ENCODE measurements around the gene BMP4.

The BMP4 gene

DNA sequence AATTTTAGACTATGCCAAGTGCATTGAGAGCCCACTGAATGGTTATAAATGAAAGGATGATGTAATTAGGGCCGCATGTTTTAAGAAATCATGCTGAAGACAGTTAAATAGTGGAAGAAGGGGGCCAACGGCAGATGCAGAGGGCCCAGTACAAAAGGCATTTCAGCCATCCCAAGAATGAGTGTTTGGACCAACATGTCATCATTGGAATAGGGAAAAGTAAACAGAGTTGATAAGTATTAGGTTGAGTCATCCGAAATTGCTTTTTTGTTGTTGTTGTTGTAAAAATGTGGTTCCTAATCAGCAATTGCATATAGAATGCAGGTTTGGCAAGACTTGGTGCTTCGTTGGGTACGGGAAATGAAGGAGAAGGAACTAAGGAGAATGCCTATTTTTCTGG, 29.5 kb downstream of the BMP4 start:
- Mint-ChIP-seq H3K4me3 (no peak overlapping the region), H3K9me3 (peaks cover 6% of the 10 kb centered on the region), H3K27me3 (peaks cover 10% of the 10 kb centered on the region), H3K36me3 (ENCODE audit: insufficient read depth) (no peaks in the 10 kb centered on the region), H3K27ac (ENCODE audit: low read depth) (no peak overlapping the region), H3K4me1 (no peaks in the 10 kb centered on the region)
- ATAC-seq (replicated peaks; ENCODE audit: extremely low read depth, poor library complexity, severe bottlenecking) (no peak), DNase-seq (ENCODE audit: low spot score in 2 of 2) (no peak)

DNA sequence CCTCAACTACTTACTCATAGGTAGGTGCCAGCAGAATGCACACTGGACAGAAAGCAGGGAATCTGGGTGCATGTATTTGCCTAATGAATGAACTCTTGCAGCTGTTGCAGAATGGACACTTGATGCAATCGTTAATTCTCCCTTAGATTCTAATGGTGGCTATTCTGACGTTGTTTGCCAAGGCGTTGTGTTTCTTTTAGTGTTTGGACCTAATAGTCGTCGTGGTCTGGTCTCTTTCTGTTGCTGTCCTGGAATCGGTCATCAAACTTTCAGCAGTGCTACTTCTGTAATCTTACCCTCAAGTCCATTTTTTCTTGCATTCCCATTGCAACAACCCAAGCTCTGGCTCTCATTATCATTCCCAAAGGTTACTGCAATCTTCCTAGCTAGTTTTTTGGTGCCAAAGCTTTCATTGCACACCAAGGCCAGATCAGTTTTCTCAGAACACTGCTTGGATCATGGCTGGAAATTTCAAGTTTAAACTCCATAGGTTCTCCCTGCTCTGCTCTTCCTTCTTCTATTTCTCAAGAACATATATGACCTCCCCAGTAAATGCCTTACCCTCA, 31.3 kb downstream of the BMP4 start:
- Mint-ChIP-seq H3K36me3 (ENCODE audit: insufficient read depth) (no peaks in the 10 kb centered on the region), H3K9me3 (peaks cover 6% of the 10 kb centered on the region), H3K4me3 (no peak overlapping the region), H3K27me3 (peaks cover 12% of the 10 kb centered on the region), H3K4me1 (no peaks in the 10 kb centered on the region), H3K27ac (ENCODE audit: low read depth) (no peak overlapping the region)
- DNase-seq (ENCODE audit: low spot score in 2 of 2) (no peak), ATAC-seq (replicated peaks; ENCODE audit: extremely low read depth, poor library complexity, severe bottlenecking) (no peak)

DNA sequence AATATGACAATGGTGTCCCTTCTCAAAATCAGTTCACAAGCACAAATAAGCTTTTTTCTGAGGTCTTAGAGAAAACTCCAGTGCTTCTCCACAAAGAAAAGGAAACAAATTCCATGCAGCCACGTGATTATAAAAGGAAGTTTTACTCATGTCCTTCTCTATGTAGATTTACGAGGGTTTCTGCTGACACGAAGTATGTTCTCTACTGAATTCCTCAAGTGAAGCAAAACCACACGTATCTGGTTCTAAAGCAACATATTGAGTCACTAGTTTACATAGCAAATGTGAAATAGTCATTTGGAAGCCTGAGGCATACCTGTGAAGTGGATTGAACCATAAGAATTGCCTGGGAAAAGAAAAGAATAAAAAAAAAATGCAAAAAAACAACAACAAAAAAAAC, 31.9 kb downstream of the BMP4 start:
- H3K4me1 Mint-ChIP-seq, result no peaks in the 10 kb centered on the region
- no peak for ATAC-seq (replicated peaks; ENCODE audit: extremely low read depth, poor library complexity, severe bottlenecking)

DNA sequence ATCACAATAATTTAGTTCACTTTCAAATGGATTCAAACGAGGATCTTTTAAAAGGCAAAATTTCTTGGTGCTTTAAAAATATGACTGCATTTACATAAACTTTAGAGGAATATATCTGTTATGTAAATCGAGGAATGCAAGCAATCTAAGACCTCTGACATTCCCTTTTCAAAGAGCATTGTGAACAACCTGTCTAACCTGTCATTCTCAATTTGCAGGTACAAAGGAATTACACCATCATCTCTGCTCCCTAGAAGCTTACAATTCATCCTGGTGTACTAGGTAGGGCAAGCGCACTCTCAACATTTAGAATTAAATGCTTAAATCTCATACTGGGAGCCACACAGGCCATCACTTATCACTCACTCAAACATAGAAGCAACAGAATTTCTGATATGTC, 35.6 kb downstream of the BMP4 start:
- H3K4me1 Mint-ChIP-seq, result no peaks in the 10 kb centered on the region
- DNase-seq (ENCODE audit: low spot score in 2 of 2), result no peak
- no peak overlapping the region for H3K27ac Mint-ChIP-seq (ENCODE audit: low read depth)
- no peak overlapping the region for H3K4me3 Mint-ChIP-seq
- H3K9me3 Mint-ChIP-seq, result peaks cover 6% of the 10 kb centered on the region
- H3K27me3 Mint-ChIP-seq, result peaks cover 12% of the 10 kb centered on the region
- ATAC-seq (replicated peaks; ENCODE audit: extremely low read depth, poor library complexity, severe bottlenecking), result no peak
- H3K36me3 Mint-ChIP-seq (ENCODE audit: insufficient read depth), result no peaks in the 10 kb centered on the region

More for the DNA sequence above, 31.9 kb downstream of the BMP4 start:
- Mint-ChIP-seq H3K9me3 (peaks cover 6% of the 10 kb centered on the region), H3K36me3 (ENCODE audit: insufficient read depth) (no peaks in the 10 kb centered on the region), H3K27ac (ENCODE audit: low read depth) (no peak overlapping the region), H3K27me3 (peaks cover 12% of the 10 kb centered on the region), H3K4me3 (no peak overlapping the region)
- no peak for DNase-seq (ENCODE audit: low spot score in 2 of 2)

DNA sequence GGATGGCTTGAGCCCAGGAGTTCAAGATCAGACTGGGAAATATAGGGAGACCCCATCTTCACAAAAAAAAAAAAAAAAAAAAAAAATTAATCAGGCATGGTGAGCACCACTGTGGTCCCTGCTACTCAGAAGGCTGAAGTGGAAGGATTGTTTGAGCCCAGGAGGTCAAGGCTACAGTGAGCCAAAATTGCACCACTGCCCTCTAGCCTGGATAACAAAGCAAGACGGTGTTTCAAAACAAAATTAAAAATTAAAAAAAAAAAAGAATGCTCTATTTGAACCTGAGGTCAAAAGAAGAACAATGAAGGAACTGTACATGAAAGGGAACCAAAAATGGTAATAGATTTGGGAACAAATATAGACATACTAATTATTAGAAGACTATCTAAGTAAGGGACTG, 40.4 kb downstream of the BMP4 start:
- Mint-ChIP-seq H3K27ac (ENCODE audit: low read depth) (no peak overlapping the region), H3K4me1 (no peaks in the 10 kb centered on the region), H3K9me3 (peaks cover 8% of the 10 kb centered on the region), H3K27me3 (no peaks in the 10 kb centered on the region), H3K4me3 (no peak overlapping the region), H3K36me3 (ENCODE audit: insufficient read depth) (no peaks in the 10 kb centered on the region)
- DNase-seq (ENCODE audit: low spot score in 2 of 2) (no peak), ATAC-seq (replicated peaks; ENCODE audit: extremely low read depth, poor library complexity, severe bottlenecking) (no peak)

DNA sequence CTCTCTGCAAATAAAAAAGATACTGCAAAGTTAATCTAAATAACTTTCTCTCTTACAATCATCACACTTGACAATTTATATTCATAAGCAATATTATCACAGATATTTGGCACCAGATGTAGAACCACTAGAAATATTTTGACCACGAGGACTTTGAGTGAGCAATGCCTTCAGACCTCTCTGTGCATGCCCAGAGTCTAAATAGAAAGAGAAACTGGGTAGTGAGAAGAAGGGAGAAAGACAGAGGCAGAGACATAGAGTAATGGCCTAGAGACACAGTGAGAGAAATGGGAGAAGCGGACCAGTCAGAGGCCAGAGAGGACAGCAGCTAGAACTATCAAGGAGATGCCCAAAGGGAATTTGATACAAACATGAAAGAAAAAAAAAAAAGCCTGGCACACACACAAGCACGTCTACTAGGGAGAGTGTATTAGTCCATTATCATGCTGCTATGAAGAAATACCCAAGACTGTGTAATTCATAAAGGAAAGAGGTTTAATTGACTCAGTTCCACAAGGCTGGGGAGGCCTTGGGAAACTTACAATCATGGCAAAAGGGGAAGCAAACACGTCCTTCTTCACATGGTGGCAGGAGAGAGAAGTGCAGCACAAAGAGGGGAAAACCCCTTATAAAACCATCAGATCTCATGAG, 41.1 kb downstream of the BMP4 start:
- no peak for DNase-seq (ENCODE audit: low spot score in 2 of 2)
- H3K9me3 Mint-ChIP-seq, result peaks cover 8% of the 10 kb centered on the region

DNA sequence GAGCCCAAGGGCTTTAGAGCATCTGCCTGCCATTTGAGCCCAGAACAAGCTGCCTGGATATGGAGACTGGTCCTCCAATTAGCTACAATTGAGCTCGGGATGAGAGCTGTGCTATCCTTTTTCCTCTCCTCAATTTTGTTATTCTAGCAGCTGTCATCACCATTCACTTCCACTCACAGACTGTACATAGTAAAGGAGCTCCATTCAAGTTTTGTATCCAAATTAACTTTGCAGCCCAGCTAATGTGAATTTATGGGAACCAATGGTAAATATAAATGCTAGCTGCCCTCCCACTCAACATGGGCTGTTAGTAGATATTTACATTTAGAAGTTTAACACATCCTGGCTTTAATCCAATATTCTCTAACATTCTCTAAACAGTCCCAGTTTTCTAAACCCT, 44.6 kb downstream of the BMP4 start:
- DNase-seq (ENCODE audit: low spot score in 2 of 2) (no peak), ATAC-seq (replicated peaks; ENCODE audit: extremely low read depth, poor library complexity, severe bottlenecking) (no peak)
- H3K4me3 Mint-ChIP-seq, result no peak overlapping the region
- no peaks in the 10 kb centered on the region for H3K4me1 Mint-ChIP-seq
- H3K27ac Mint-ChIP-seq (ENCODE audit: low read depth), result no peak overlapping the region
- H3K36me3 Mint-ChIP-seq (ENCODE audit: insufficient read depth), result no peaks in the 10 kb centered on the region
- H3K9me3 Mint-ChIP-seq, result peaks cover 8% of the 10 kb centered on the region
- no peaks in the 10 kb centered on the region for H3K27me3 Mint-ChIP-seq

More for the DNA sequence above, 41.1 kb downstream of the BMP4 start:
- no peak for ATAC-seq (replicated peaks; ENCODE audit: extremely low read depth, poor library complexity, severe bottlenecking)
- H3K27me3 Mint-ChIP-seq, result no peaks in the 10 kb centered on the region
- no peak overlapping the region for H3K4me3 Mint-ChIP-seq
- no peak overlapping the region for H3K27ac Mint-ChIP-seq (ENCODE audit: low read depth)
- H3K4me1 Mint-ChIP-seq, result no peaks in the 10 kb centered on the region
- no peaks in the 10 kb centered on the region for H3K36me3 Mint-ChIP-seq (ENCODE audit: insufficient read depth)

DNA sequence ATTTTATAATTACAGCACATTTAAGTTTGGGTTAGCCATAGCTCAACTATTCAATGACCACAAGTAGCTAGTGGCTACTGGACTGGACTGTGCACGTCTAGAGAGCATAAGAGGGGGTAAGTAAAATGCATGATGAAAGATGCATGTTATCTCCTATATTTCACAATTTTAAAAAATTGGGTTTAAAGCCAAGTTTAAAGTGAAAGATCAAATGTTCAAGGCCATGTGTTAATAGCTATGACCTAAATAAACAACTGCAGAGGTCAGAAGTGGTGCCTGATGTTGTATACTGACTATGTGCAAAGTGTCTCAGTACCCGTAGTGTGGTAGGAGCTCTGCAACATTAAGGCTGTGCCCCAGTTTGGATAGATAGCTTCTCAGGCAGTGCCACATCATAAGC, 48.2 kb downstream of the BMP4 start:
- peaks cover 6% of the 10 kb centered on the region for H3K9me3 Mint-ChIP-seq
- H3K4me3 Mint-ChIP-seq, result no peak overlapping the region
- ATAC-seq (replicated peaks; ENCODE audit: extremely low read depth, poor library complexity, severe bottlenecking), result no peak
- no peaks in the 10 kb centered on the region for H3K36me3 Mint-ChIP-seq (ENCODE audit: insufficient read depth)
- no peaks in the 10 kb centered on the region for H3K4me1 Mint-ChIP-seq
- DNase-seq (ENCODE audit: low spot score in 2 of 2), result no peak
- no peak overlapping the region for H3K27ac Mint-ChIP-seq (ENCODE audit: low read depth)
- no peaks in the 10 kb centered on the region for H3K27me3 Mint-ChIP-seq

DNA sequence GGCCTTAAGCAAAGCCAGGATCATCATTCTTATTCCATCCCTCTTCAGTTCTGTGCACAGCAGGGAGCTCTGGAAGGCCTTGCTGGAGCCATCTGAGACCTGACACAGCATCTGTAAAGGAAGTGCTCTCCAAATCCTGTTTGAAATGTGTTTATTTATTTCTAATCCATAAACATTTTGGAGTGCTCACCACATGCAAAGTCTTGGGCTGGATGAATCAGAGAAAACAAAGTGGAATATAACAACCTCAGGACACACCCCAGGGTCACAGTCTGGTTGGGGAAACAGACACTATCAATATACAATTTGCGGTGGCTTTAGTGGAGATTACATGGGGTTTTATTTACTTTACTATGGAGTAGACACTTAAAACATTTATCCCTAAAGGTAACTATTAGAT, 54.3 kb downstream of the BMP4 start:
- DNase-seq (ENCODE audit: low spot score in 2 of 2), result no peak
- no peaks in the 10 kb centered on the region for H3K36me3 Mint-ChIP-seq (ENCODE audit: insufficient read depth)
- peaks cover 16% of the 10 kb centered on the region for H3K9me3 Mint-ChIP-seq

DNA sequence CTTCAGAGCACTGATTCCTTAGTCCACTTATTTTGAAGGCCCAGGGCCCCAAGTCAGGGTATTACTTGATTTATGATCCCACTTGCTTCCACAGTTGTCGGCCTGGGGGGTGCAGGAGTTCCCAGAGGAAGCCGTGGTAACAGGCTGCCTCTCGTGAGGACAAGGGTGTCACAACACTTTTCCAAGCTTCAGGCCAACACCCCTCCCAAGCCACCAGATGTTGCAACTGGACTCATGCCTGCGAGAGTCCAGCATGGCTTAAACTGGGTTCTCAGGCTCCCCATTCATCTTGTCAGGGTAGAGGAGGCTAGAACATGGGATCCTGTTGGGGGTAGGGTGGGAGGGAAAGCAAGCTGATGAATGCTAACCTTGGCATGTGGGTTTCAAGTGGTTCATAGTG, 56.1 kb downstream of the BMP4 start:
- Mint-ChIP-seq H3K4me3 (no peak overlapping the region), H3K4me1 (no peaks in the 10 kb centered on the region), H3K27ac (ENCODE audit: low read depth) (no peak overlapping the region), H3K9me3 (peaks cover 16% of the 10 kb centered on the region), H3K36me3 (ENCODE audit: insufficient read depth) (no peaks in the 10 kb centered on the region), H3K27me3 (no peaks in the 10 kb centered on the region)
- no peak for ATAC-seq (replicated peaks; ENCODE audit: extremely low read depth, poor library complexity, severe bottlenecking)
- no peak for DNase-seq (ENCODE audit: low spot score in 2 of 2)

More for the DNA sequence above, 54.3 kb downstream of the BMP4 start:
- Mint-ChIP-seq H3K4me3 (no peak overlapping the region), H3K27ac (ENCODE audit: low read depth) (no peak overlapping the region), H3K4me1 (no peaks in the 10 kb centered on the region), H3K27me3 (no peaks in the 10 kb centered on the region)
- ATAC-seq (replicated peaks; ENCODE audit: extremely low read depth, poor library complexity, severe bottlenecking), result no peak
